H9 (cell line): ENCODE results near the gene AKT1S1. TPM values are rescaled to one million over a fixed set of nuclear protein-coding genes. Genes with fewer than 3 reads are reported as not detected.

Experiments
- DNase-seq: peaks from one replicate; pipeline ENCODE4 v3.0.0-alpha.2; 2017
- H2AFZ ChIP-seq: one replicate; pipeline ENCODE4 v1.6.1; 2013; ENCODE audit warnings: mild to moderate bottlenecking, low read length, control low read depth, moderate library complexity
- H2AK5ac ChIP-seq: 2 replicates; pipeline ENCODE4 v1.6.1; 2013; ENCODE audit warnings: low read length, control low read depth, mixed read lengths; ENCODE audit not compliant: insufficient read length
- H2BK120ac ChIP-seq: one replicate; pipeline ENCODE4 v1.6.1; 2013; ENCODE audit warnings: low read depth, mild to moderate bottlenecking, low read length, control low read depth, inconsistent platforms; ENCODE audit not compliant: poor library complexity, severe bottlenecking
- H2BK12ac ChIP-seq: 2 replicates; pipeline ENCODE4 v1.6.1; 2013; ENCODE audit warnings: low read length, control low read depth, mixed read lengths, low read depth; ENCODE audit not compliant: insufficient read length
- H2BK15ac ChIP-seq: 2 replicates; pipeline ENCODE4 v1.6.1; 2013; ENCODE audit warnings: low read depth, low read length, control low read depth
- H2BK20ac ChIP-seq: one replicate; pipeline ENCODE4 v1.6.1; 2013; ENCODE audit warnings: low read depth, mild to moderate bottlenecking, low read length, control low read depth, inconsistent platforms; ENCODE audit not compliant: poor library complexity, severe bottlenecking
- H2BK5ac ChIP-seq: 2 replicates; pipeline ENCODE4 v1.6.1; 2013; ENCODE audit warnings: low read length, control low read depth, mixed read lengths; ENCODE audit not compliant: insufficient read length
- H3K14ac ChIP-seq: 2 replicates; pipeline ENCODE4 v1.6.1; 2013; ENCODE audit warnings: low read length, control low read depth; ENCODE audit not compliant: insufficient read depth
- H3K18ac ChIP-seq: 2 replicates; pipeline ENCODE4 v1.6.1; 2013; ENCODE audit warnings: low read depth, mild to moderate bottlenecking, mixed read lengths, low read length, control low read depth; ENCODE audit not compliant: insufficient read length
- H3K23ac ChIP-seq: 2 replicates; pipeline ENCODE4 v1.6.1; 2013; ENCODE audit warnings: low read length, control low read depth, mixed read lengths, low read depth; ENCODE audit not compliant: insufficient read length
- H3K23me2 ChIP-seq: 2 replicates; pipeline ENCODE4 v1.6.1; 2013; ENCODE audit warnings: low read depth, mild to moderate bottlenecking, mixed read lengths, low read length, control low read depth; ENCODE audit not compliant: insufficient read length, poor library complexity, severe bottlenecking
- H3K27ac ChIP-seq: 2 replicates; pipeline ENCODE4 v1.5.1; 2013; ENCODE audit warnings: low read length, control low read depth, mixed read lengths, low read depth; ENCODE audit not compliant: insufficient read length
- H3K27me3 ChIP-seq: 2 replicates; pipeline ENCODE4 v1.6.1; 2013; ENCODE audit warnings: low read length, control low read depth, inconsistent platforms; ENCODE audit not compliant: insufficient read depth
- H3K4ac ChIP-seq: 2 replicates; pipeline ENCODE4 v1.6.1; 2013; ENCODE audit warnings: low read depth, mild to moderate bottlenecking, control low read depth, inconsistent platforms, low read length, moderate library complexity
- H3K4me1 ChIP-seq: 2 replicates; pipeline ENCODE4 v1.6.1; 2013; ENCODE audit warnings: low read length, control low read depth, inconsistent platforms; ENCODE audit not compliant: insufficient read depth
- H3K4me2 ChIP-seq: 2 replicates; pipeline ENCODE4 v1.6.1; 2013; ENCODE audit warnings: low read length, control low read depth, mixed read lengths; ENCODE audit not compliant: insufficient read length, insufficient read depth
- H3K56ac ChIP-seq: 2 replicates; pipeline ENCODE4 v1.6.1; 2013; ENCODE audit warnings: low read depth, mild to moderate bottlenecking, mixed read lengths, low read length, control low read depth; ENCODE audit not compliant: insufficient read length
- H3K79me1 ChIP-seq: 2 replicates; pipeline ENCODE4 v1.6.1; 2013; ENCODE audit warnings: low read depth, mild to moderate bottlenecking, moderate library complexity, low read length, control low read depth, inconsistent platforms; ENCODE audit not compliant: insufficient read depth, poor library complexity, severe bottlenecking
- H3K79me2 ChIP-seq: 2 replicates; pipeline ENCODE4 v1.6.1; 2013; ENCODE audit warnings: low read length, control low read depth, inconsistent platforms; ENCODE audit not compliant: insufficient read depth
- H3K9ac ChIP-seq: 2 replicates; pipeline ENCODE4 v1.6.1; 2013; ENCODE audit warnings: low read length, control low read depth, mixed read lengths; ENCODE audit not compliant: insufficient read length; ENCODE audit errors: extremely low read depth
- H3K9me3 ChIP-seq: one replicate; pipeline ENCODE4 v1.6.1; 2013; ENCODE audit warnings: low read depth, low read length, inconsistent platforms; ENCODE audit not compliant: control insufficient read depth
- H3T11ph ChIP-seq: one replicate; pipeline ENCODE4 v1.6.1; 2013; ENCODE audit warnings: mild to moderate bottlenecking, low read length, control low read depth, inconsistent platforms
- H4K20me1 ChIP-seq: one replicate; pipeline ENCODE4 v1.6.1; 2013; ENCODE audit not compliant: control insufficient read depth, insufficient read length, insufficient read depth
- H4K5ac ChIP-seq: 2 replicates; pipeline ENCODE4 v1.6.1; 2013; ENCODE audit warnings: low read depth, mild to moderate bottlenecking, mixed read lengths, low read length, control low read depth; ENCODE audit not compliant: insufficient read length
- H4K8ac ChIP-seq: replicated peaks from 2 replicates; pipeline ENCODE4 v1.6.1; 2013; ENCODE audit warnings: low read length, control low read depth, mixed read lengths, low read depth; ENCODE audit not compliant: insufficient read length
- H4K91ac ChIP-seq: 2 replicates; pipeline ENCODE4 v1.6.1; 2013; ENCODE audit warnings: low read depth, mild to moderate bottlenecking, moderate library complexity, mixed read lengths, low read length, control low read depth; ENCODE audit not compliant: insufficient read length
- H3K27ac Mint-ChIP-seq, 3 experiments: 2 replicates in 2 of 3; 3 replicates in 1 of 3; pipeline ENCODE4 v1.8.0; 2020 to 2021; ENCODE audit warnings: mixed read lengths in 3 of 3, mild to moderate bottlenecking in 1 of 3, moderate library complexity in 1 of 3
- H3K27me3 Mint-ChIP-seq: 2 replicates; pipeline ENCODE4 v1.8.0; 2021; ENCODE audit warnings: low read depth, mild to moderate bottlenecking, moderate library complexity, mixed read lengths
- H3K36me3 Mint-ChIP-seq, 3 experiments: 2 replicates in 2 of 3; 3 replicates in 1 of 3; pipeline ENCODE4 v1.8.0; 2020 to 2021; ENCODE audit warnings: low read depth in 3 of 3, mixed read lengths in 3 of 3; ENCODE audit not compliant: insufficient read depth in 1 of 3
- H3K4me1 Mint-ChIP-seq, 2 experiments: 2 replicates each; pipeline ENCODE4 v1.8.0; 2020; ENCODE audit warnings: mixed read lengths in 2 of 2
- H3K4me3 Mint-ChIP-seq, 2 experiments: 2 replicates in 1 of 2; 3 replicates in 1 of 2; pipeline ENCODE4 v1.8.0; 2020 to 2021; ENCODE audit warnings: mild to moderate bottlenecking in 2 of 2, mixed read lengths in 2 of 2, moderate library complexity in 1 of 2
- H3K9me3 Mint-ChIP-seq, 2 experiments: 2 replicates in 1 of 2; 3 replicates in 1 of 2; pipeline ENCODE4 v1.8.0; 2020; ENCODE audit warnings: mild to moderate bottlenecking in 2 of 2, mixed read lengths in 2 of 2, moderate library complexity in 1 of 2
- WGBS: extraction: QIAGEN DNeasy Blood & Tissue Kit; methylation state at CpG from one replicate; pipeline ENCODE4 v1.1.7; 2013; ENCODE audit warnings: missing lambda C conversion rate, low lambda C conversion rate, mixed read lengths; ENCODE audit not compliant: insufficient read length; ENCODE audit errors: extremely low coverage; 5-methylcytosine and 5-hydroxymethylcytosine counted together
- total RNA-seq: library from RNA; stranded (reverse); gene quantifications from 2 replicates; pipeline ENCODE4 v1.2.1, GENCODE V29; 2021
- TF ChIP-seq, protein P1 (sequence below): fragments of 200-600 bp; sonication (generic); conservative IDR thresholded peaks from 3 replicates; pipeline ENCODE4 v1.8.0; 2021; ENCODE audit warnings: antibody characterized with exemption, mild to moderate bottlenecking

Gene AKT1S1
- total RNA-seq, 1 experiment from 2014 or later: 43.5 TPM

DNA sequence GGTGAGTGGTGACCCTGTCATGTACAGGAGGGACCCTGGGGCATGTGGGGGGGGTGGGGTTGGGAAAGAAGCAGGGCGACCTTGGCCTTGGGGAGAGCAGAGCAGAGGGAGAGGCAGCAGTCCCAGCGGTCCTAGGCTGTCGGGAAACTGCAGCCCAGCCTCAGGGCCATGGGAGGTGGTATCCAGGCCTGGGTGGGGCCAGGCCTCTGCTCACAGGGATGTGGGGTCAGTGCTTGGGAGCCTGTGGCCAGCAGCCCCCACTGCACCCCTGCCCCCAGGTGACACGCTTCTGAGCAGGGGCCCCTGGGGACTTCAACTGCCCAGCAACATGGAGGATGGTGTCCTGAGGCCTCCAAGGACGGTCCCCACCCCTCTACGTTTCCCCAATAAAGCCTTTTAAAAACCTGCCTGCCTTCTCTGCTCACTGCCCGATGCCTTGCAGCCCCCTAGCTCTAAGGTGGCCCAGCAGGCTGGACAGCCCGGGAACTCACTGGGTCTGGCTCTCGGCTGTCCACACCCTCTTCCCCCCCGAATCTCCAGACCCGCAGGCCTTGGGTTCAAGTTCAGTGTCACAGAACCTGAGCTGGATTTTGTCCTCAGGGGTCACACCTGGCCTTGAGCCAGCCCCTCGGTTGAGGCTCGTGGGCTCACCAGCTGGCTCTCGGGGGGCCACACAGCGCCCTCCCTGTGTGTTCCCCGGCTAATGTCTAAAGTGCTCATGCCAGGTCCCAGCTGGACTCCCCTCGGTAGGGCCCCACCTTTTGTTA is 16.6 kb downstream of the AKT1S1 start:
- no peak overlapping the region for H3T11ph ChIP-seq
- no peak overlapping the region for H3K18ac ChIP-seq
- H3K27me3 Mint-ChIP-seq: peaks cover 3% of the 10 kb centered on the region
- H3K9ac ChIP-seq: no peak overlapping the region
- H3K79me2 ChIP-seq: no peaks in the 10 kb centered on the region
- peaks cover 3% of the 10 kb centered on the region for H4K20me1 ChIP-seq
- no CpG with 5 or more reads among the region's 17 CpGs for WGBS
- H3K27ac Mint-ChIP-seq: peak overlapping the region in 2 of 3 experiments; percentile 72 to 87; a peak in 6 of 7 replicates
- peaks cover 32 to 88% (median 71%) of the 10 kb centered on the region in 3 experiments for H3K36me3 Mint-ChIP-seq
- H3K9me3 Mint-ChIP-seq: peaks cover 0 to 4% of the 10 kb centered on the region in 2 experiments; a peak in 1 of 5 replicates
- H4K91ac ChIP-seq: no peak overlapping the region
- no peak overlapping the region; the same call in 1 of the 2 replicates for H3K14ac ChIP-seq
- no peak overlapping the region for H3K23ac ChIP-seq
- no peak overlapping the region for H2BK5ac ChIP-seq
- TF ChIP-seq, protein P1, sequence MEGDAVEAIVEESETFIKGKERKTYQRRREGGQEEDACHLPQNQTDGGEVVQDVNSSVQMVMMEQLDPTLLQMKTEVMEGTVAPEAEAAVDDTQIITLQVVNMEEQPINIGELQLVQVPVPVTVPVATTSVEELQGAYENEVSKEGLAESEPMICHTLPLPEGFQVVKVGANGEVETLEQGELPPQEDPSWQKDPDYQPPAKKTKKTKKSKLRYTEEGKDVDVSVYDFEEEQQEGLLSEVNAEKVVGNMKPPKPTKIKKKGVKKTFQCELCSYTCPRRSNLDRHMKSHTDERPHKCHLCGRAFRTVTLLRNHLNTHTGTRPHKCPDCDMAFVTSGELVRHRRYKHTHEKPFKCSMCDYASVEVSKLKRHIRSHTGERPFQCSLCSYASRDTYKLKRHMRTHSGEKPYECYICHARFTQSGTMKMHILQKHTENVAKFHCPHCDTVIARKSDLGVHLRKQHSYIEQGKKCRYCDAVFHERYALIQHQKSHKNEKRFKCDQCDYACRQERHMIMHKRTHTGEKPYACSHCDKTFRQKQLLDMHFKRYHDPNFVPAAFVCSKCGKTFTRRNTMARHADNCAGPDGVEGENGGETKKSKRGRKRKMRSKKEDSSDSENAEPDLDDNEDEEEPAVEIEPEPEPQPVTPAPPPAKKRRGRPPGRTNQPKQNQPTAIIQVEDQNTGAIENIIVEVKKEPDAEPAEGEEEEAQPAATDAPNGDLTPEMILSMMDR: no peak
- peaks cover 5% of the 10 kb centered on the region for H3K79me1 ChIP-seq
- no peaks in the 10 kb centered on the region for H3K23me2 ChIP-seq
- no peak overlapping the region for H2BK15ac ChIP-seq
- H2BK12ac ChIP-seq: no peak overlapping the region
- peaks cover 11 to 28% of the 10 kb centered on the region in 2 experiments for H3K4me1 Mint-ChIP-seq
- no peak overlapping the region for H2AK5ac ChIP-seq
- no peak overlapping the region for H4K5ac ChIP-seq
- no peaks in the 10 kb centered on the region for H3K27me3 ChIP-seq
- H2BK20ac ChIP-seq: no peak overlapping the region
- no peak overlapping the region for H3K56ac ChIP-seq
- no peak overlapping the region for H3K4ac ChIP-seq
- no peak overlapping the region for H2AFZ ChIP-seq
- H3K9me3 ChIP-seq: no peaks in the 10 kb centered on the region
- H3K4me2 ChIP-seq: no peak overlapping the region
- no peak overlapping the region for H4K8ac ChIP-seq
- no peak overlapping the region for H2BK120ac ChIP-seq
- H3K4me3 Mint-ChIP-seq: no peak overlapping the region
- no peak for DNase-seq
- H3K4me1 ChIP-seq: no peaks in the 10 kb centered on the region
- no peak overlapping the region for H3K27ac ChIP-seq
